Neural progenitor cell (in vitro differentiated cells): ENCODE measurements around the gene MARS2. TPM values are rescaled to one million over a fixed set of nuclear protein-coding genes. Genes with fewer than 3 reads are reported as not detected.
A peak's percentile ranks its signal among the peaks of the same experiment; 100 is the strongest.

ENCODE experiments used
- DNase-seq: peaks from one replicate; pipeline ENCODE4 v3.0.0-alpha.2; 2016; ENCODE audit warnings: low spot score
- H2AFZ ChIP-seq: fragments of 200-600 bp; sonication (generic); replicated peaks from 2 replicates; pipeline ENCODE4 v1.6.1; 2016; ENCODE audit warnings: antibody characterized with exemption
- H3F3A ChIP-seq: fragments of 200-600 bp; sonication (generic); 2 replicates; pipeline ENCODE4 v1.6.1; 2016; ENCODE audit warnings: antibody characterized with exemption, low read depth
- H3K27ac ChIP-seq: fragments of 200-600 bp; sonication (generic); 2 replicates; pipeline ENCODE4 v1.5.1; 2016; ENCODE audit warnings: mild to moderate bottlenecking
- H3K27me3 ChIP-seq: fragments of 200-600 bp; sonication (generic); 2 replicates; pipeline ENCODE4 v1.6.1; 2016; ENCODE audit warnings: mild to moderate bottlenecking, moderate library complexity
- H3K36me3 ChIP-seq: fragments of 200-600 bp; sonication (generic); 2 replicates; pipeline ENCODE4 v1.5.1; 2016
- H3K4me1 ChIP-seq: fragments of 200-600 bp; sonication (generic); 2 replicates; pipeline ENCODE4 v1.6.1; 2016; ENCODE audit warnings: mixed run types
- H3K4me2 ChIP-seq: fragments of 200-600 bp; sonication (generic); 2 replicates; pipeline ENCODE4 v1.6.1; 2016
- H3K4me3 ChIP-seq: fragments of 200-600 bp; sonication (generic); 2 replicates; pipeline ENCODE4 v1.5.1; 2016
- H3K79me2 ChIP-seq: fragments of 200-600 bp; sonication (generic); 2 replicates; pipeline ENCODE4 v1.6.1; 2016; ENCODE audit warnings: low read depth
- H3K9ac ChIP-seq: fragments of 200-600 bp; sonication (generic); 2 replicates; pipeline ENCODE4 v1.6.1; 2016
- H3K9me3 ChIP-seq: fragments of 200-600 bp; sonication (generic); 2 replicates; pipeline ENCODE4 v1.5.1; 2016; ENCODE audit warnings: low read depth
- H4K20me1 ChIP-seq: fragments of 200-600 bp; sonication (generic); 2 replicates; pipeline ENCODE4 v1.6.1; 2016; ENCODE audit warnings: low read depth
- H3K27ac Mint-ChIP-seq: 3 replicates; pipeline ENCODE4 v1.8.0; 2021; ENCODE audit warnings: mixed read lengths
- H3K27me3 Mint-ChIP-seq: 2 replicates; pipeline ENCODE4 v1.8.0; 2022; ENCODE audit warnings: low read depth, mild to moderate bottlenecking, inconsistent platforms, moderate library complexity, mixed read lengths; ENCODE audit not compliant: insufficient read depth
- H3K36me3 Mint-ChIP-seq: 3 replicates; pipeline ENCODE4 v1.8.0; 2021; ENCODE audit warnings: mixed read lengths
- H3K4me1 Mint-ChIP-seq: 3 replicates; pipeline ENCODE4 v1.8.0; 2021; ENCODE audit warnings: mixed read lengths
- H3K4me3 Mint-ChIP-seq: 3 replicates; pipeline ENCODE4 v1.8.0; 2021; ENCODE audit warnings: mild to moderate bottlenecking, moderate library complexity, mixed read lengths
- H3K9me3 Mint-ChIP-seq: 3 replicates; pipeline ENCODE4 v1.8.0; 2020; ENCODE audit warnings: mixed read lengths
- CTCF ChIP-seq: fragments of 200-600 bp; sonication (generic); IDR thresholded peaks from 2 replicates; pipeline ENCODE4 v1.5.1; 2017; ENCODE audit warnings: antibody characterized with exemption, mild to moderate bottlenecking
- EZH2 ChIP-seq: fragments of 200-600 bp; sonication (generic); IDR thresholded peaks from 2 replicates; pipeline ENCODE4 v1.6.1; 2017; ENCODE audit warnings: antibody characterized with exemption, mild to moderate bottlenecking, moderate library complexity
- EZH2phosphoT487 ChIP-seq: fragments of 200-600 bp; sonication (generic); IDR thresholded peaks from 2 replicates; pipeline ENCODE4 v1.6.1; 2017; ENCODE audit warnings: antibody characterized with exemption
- total RNA-seq: library from RNA; depleted of rRNA; stranded (reverse); fragments of >200 nt; gene quantifications from 2 replicates; pipeline ENCODE4 v1.2.3, GENCODE V29; 2015; ENCODE audit warnings: low replicate concordance

Gene MARS2
- total RNA-seq: 5.7 and 8.4 TPM in 2 replicates

DNA sequence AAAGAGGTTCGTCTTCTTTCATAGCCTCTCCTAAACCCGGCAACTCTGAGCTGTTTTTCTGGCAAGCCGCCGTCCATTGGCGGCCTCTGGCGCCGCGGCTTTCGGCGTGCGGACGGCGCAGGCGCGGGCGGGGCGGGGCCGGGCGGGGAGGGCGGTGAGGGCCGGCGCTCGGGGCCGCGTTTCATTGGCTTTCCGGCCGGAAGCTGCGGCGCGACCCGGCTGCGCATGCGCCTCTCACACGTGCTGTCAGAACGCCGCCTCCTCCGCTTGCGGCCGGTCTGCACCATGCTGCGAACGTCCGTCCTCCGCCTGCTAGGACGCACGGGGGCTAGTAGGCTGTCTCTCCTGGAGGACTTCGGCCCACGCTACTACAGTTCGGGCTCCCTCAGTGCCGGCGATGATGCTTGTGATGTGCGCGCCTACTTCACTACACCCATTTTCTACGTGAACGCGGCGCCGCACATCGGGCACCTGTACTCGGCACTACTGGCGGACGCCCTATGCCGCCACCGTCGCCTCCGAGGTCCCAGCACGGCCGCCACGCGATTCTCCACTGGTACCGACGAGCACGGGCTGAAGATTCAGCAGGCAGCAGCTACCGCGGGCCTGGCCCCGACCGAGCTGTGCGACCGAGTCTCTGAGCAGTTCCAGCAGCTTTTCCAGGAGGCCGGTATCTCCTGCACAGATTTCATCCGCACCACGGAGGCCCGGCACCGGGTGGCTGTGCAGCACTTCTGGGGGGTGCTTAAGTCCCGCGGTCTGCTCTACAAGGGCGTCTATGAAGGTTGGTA is at the start of gene MARS2:
TSS of gene MARS2 (plus strand) at position 249 of the 791 bp plus-strand sequence. CDS start at position 286, 37 bp downstream.
- H3K79me2 ChIP-seq: peaks cover 49% of the 10 kb centered on the region
- peaks cover 2% of the 10 kb centered on the region for H3K27me3 Mint-ChIP-seq

DNA sequence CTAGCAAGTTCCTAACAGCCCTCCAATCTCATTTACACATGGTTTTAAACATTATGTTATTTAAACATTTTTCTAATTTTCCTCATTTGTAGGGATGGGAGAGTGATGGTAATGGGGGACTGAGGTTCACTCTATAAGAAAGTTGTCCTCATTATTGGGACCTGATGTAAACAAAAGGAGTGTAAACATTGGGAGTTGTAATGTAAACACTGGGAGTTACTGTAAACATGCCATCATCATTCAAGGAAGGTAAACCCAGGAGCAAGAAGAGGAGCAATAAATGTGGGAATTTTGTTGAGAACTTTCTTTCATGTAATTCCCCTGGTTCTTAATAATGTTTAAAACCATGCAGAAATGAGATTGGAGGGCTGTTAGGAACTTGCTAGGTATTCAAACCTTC is 47.6 kb upstream of the MARS2 start:
- no peaks in the 10 kb centered on the region for H3F3A ChIP-seq
- H2AFZ ChIP-seq: no peak overlapping the region
- no peaks in the 10 kb centered on the region for H4K20me1 ChIP-seq
- no peak overlapping the region for H3K4me2 ChIP-seq
- no peak overlapping the region for H3K4me3 ChIP-seq
- no peaks in the 10 kb centered on the region for H3K79me2 ChIP-seq
- DNase-seq: no peak
- H3K4me1 ChIP-seq: no peaks in the 10 kb centered on the region
- H3K4me1 Mint-ChIP-seq: no peaks in the 10 kb centered on the region
- H3K36me3 ChIP-seq: no peaks in the 10 kb centered on the region
- no peaks in the 10 kb centered on the region for H3K9me3 ChIP-seq
- H3K27me3 ChIP-seq: no peaks in the 10 kb centered on the region
- no peak overlapping the region for H3K27ac Mint-ChIP-seq
- no peaks in the 10 kb centered on the region for H3K27me3 Mint-ChIP-seq
- H3K9ac ChIP-seq: no peak overlapping the region
- peaks cover 17% of the 10 kb centered on the region for H3K9me3 Mint-ChIP-seq
- peaks cover 23% of the 10 kb centered on the region for H3K36me3 Mint-ChIP-seq
- no peak overlapping the region for H3K4me3 Mint-ChIP-seq
- TF ChIP-seq EZH2 (no peak), EZH2phosphoT487 (no peak), CTCF (no peak)
- H3K27ac ChIP-seq: no peak overlapping the region

More for the DNA sequence above, at the start of gene MARS2:
- Histone ChIP-seq H3K27ac (peak within 1 kb of the TSS; percentile 13), H3K27me3 (no peaks in the 10 kb centered on the region), H3K4me2 (peak within 1 kb of the TSS; percentile 95), H2AFZ (peak within 1 kb of the TSS; percentile 90), H3K4me1 (peaks cover 27% of the 10 kb centered on the region), H3K4me3 (peak within 1 kb of the TSS; percentile 67), H4K20me1 (peaks cover 22% of the 10 kb centered on the region), H3F3A (peaks cover 13% of the 10 kb centered on the region), H3K9ac (peak within 1 kb of the TSS; percentile 49), H3K9me3 (no peaks in the 10 kb centered on the region), H3K36me3 (no peaks in the 10 kb centered on the region)
- Mint-ChIP-seq H3K4me3 (peak within 1 kb of the TSS; percentile 92), H3K36me3 (peaks cover 8% of the 10 kb centered on the region), H3K9me3 (no peaks in the 10 kb centered on the region), H3K27ac (peak within 1 kb of the TSS; percentile 38), H3K4me1 (peaks cover 29% of the 10 kb centered on the region)
- TF ChIP-seq EZH2 (peak; percentile 34), EZH2phosphoT487 (no peak)
- DNase-seq: peak; percentile 98

- H3K4me2 ChIP-seq: no peak overlapping the region
- no peak overlapping the region for H3K27ac ChIP-seq
- DNase-seq: no peak
- H3K9ac ChIP-seq: no peak overlapping the region
- no peak overlapping the region for H3K4me3 ChIP-seq
- no peak overlapping the region for H3K27ac Mint-ChIP-seq
- no peak overlapping the region for H2AFZ ChIP-seq
- H4K20me1 ChIP-seq: no peaks in the 10 kb centered on the region
- no peaks in the 10 kb centered on the region for H3K79me2 ChIP-seq
- no peaks in the 10 kb centered on the region for H3K27me3 Mint-ChIP-seq
- no peak for TF ChIP-seq EZH2
- no peak for TF ChIP-seq CTCF
- no peak for TF ChIP-seq EZH2phosphoT487
- H3K4me1 Mint-ChIP-seq: no peaks in the 10 kb centered on the region
- no peaks in the 10 kb centered on the region for H3K36me3 ChIP-seq
- H3K9me3 ChIP-seq: no peaks in the 10 kb centered on the region
- no peak overlapping the region for H3K4me3 Mint-ChIP-seq
- H3K36me3 Mint-ChIP-seq: peaks cover 24% of the 10 kb centered on the region
- H3K9me3 Mint-ChIP-seq: peaks cover 52% of the 10 kb centered on the region
- H3K4me1 ChIP-seq: no peaks in the 10 kb centered on the region
- no peaks in the 10 kb centered on the region for H3F3A ChIP-seq
- no peaks in the 10 kb centered on the region for H3K27me3 ChIP-seq
Measured at GRCh38 chr2:197661626-197662025, 43.5 kb upstream of the MARS2 start.

- H3K9me3 ChIP-seq: no peaks in the 10 kb centered on the region
- H3K9me3 Mint-ChIP-seq: peaks cover 82% of the 10 kb centered on the region
- H3K27ac Mint-ChIP-seq: no peak overlapping the region
- no peak overlapping the region for H3K4me2 ChIP-seq
- no peaks in the 10 kb centered on the region for H3K79me2 ChIP-seq
- no peak overlapping the region for H2AFZ ChIP-seq
- H3K36me3 Mint-ChIP-seq: peaks cover 55% of the 10 kb centered on the region
- no peaks in the 10 kb centered on the region for H3K36me3 ChIP-seq
- H3K4me3 ChIP-seq: no peak overlapping the region
- no peak overlapping the region for H3K4me3 Mint-ChIP-seq
- no peaks in the 10 kb centered on the region for H3K27me3 Mint-ChIP-seq
- H3K4me1 ChIP-seq: no peaks in the 10 kb centered on the region
- no peak overlapping the region for H3K27ac ChIP-seq
- no peak for DNase-seq
- H3K4me1 Mint-ChIP-seq: no peaks in the 10 kb centered on the region
- TF ChIP-seq EZH2 (no peak), EZH2phosphoT487 (no peak), CTCF (no peak)
- H3K27me3 ChIP-seq: no peaks in the 10 kb centered on the region
- H3K9ac ChIP-seq: no peak overlapping the region
- no peaks in the 10 kb centered on the region for H4K20me1 ChIP-seq
- no peaks in the 10 kb centered on the region for H3F3A ChIP-seq
Measured at GRCh38 chr2:197666277-197666676, 38.9 kb upstream of the MARS2 start.
